GM10266 (cell line): ENCODE measurements around the gene WNT11.

ENCODE experiments used
- DNase-seq: peaks from one replicate; pipeline ENCODE4 v3.0.0; 2012; ENCODE audit errors: extremely low spot score
- CTCF ChIP-seq: IDR thresholded peaks from 2 replicates; pipeline ENCODE4 v1.5.1; 2012; ENCODE audit warnings: mild to moderate bottlenecking, low read depth; ENCODE audit not compliant: control insufficient read depth, insufficient read depth; ENCODE audit errors: missing control alignments

WNT11 gene

GRCh38 chr11:76216536-76217325 is 10.4 kb upstream of the WNT11 start:
- no peak for DNase-seq
- no peak for TF ChIP-seq CTCF

GRCh38 chr11:76215941-76216340 is 9.6 kb upstream of the WNT11 start:
- DNase-seq: no peak

GRCh38 chr11:76214968-76215548 is 8.8 kb upstream of the WNT11 start:
- DNase-seq: no peak
- TF ChIP-seq CTCF: no peak

More at GRCh38 chr11:76215941-76216340, 9.6 kb upstream of the WNT11 start:
- no peak for TF ChIP-seq CTCF

GRCh38 chr11:76214186-76214585 is 7.9 kb upstream of the WNT11 start:
- no peak for DNase-seq
- no peak for TF ChIP-seq CTCF

- DNase-seq: no peak
- TF ChIP-seq CTCF: no peak
Measured at GRCh38 chr11:76212086-76213035, 6.1 kb upstream of the WNT11 start.

- no peak for TF ChIP-seq CTCF
- no peak for DNase-seq
Measured at GRCh38 chr11:76210931-76211851, 4.9 kb upstream of the WNT11 start.
